GM12864 (cell line): Measurements from ENCODE around the gene SLC25A36.
"Not testable (repeated sequence)": the region's sequence is repeated elsewhere in the genome, so short reads cannot be mapped to it uniquely, and the experiment has no call there.

Experiments
- DNase-seq: peaks from one replicate; pipeline ENCODE4 v3.0.0-alpha.2; 2011; ENCODE audit warnings: low read depth
- H3K4me3 ChIP-seq: 2 replicates; pipeline ENCODE4 v1.5.1; 2011; ENCODE audit warnings: mild to moderate bottlenecking, low read depth, low read length, control low read depth
- TF ChIP-seq, protein P1 (sequence below): IDR thresholded peaks from 2 replicates; pipeline ENCODE4 v1.5.1; 2011; ENCODE audit warnings: low read depth, mild to moderate bottlenecking, moderate library complexity, low read length, control low read depth, inconsistent platforms; ENCODE audit errors: missing control alignments

The SLC25A36 gene

DNA sequence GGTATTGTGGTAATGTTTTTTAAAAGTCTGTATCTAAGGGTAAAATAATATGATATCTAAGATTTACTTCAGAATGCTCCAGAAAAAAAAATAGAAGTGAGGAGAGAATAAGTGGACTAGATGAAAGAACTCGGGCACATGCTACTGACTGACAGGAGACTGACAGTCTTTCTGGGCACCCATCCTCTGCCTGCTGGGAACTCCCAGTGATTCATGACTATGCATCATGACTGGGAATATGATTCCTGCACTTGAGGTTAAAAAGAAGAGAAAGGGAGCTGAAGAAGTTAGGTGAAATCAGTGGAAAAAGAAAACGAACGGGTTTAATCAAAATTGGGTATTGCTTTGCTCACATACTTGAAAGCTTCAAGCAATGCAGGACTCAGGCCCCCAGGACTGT lies 73.8 kb downstream of the SLC25A36 start:
- no peak for DNase-seq
- TF ChIP-seq, protein P1, sequence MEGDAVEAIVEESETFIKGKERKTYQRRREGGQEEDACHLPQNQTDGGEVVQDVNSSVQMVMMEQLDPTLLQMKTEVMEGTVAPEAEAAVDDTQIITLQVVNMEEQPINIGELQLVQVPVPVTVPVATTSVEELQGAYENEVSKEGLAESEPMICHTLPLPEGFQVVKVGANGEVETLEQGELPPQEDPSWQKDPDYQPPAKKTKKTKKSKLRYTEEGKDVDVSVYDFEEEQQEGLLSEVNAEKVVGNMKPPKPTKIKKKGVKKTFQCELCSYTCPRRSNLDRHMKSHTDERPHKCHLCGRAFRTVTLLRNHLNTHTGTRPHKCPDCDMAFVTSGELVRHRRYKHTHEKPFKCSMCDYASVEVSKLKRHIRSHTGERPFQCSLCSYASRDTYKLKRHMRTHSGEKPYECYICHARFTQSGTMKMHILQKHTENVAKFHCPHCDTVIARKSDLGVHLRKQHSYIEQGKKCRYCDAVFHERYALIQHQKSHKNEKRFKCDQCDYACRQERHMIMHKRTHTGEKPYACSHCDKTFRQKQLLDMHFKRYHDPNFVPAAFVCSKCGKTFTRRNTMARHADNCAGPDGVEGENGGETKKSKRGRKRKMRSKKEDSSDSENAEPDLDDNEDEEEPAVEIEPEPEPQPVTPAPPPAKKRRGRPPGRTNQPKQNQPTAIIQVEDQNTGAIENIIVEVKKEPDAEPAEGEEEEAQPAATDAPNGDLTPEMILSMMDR: no peak
- no peak overlapping the region for H3K4me3 ChIP-seq

DNA sequence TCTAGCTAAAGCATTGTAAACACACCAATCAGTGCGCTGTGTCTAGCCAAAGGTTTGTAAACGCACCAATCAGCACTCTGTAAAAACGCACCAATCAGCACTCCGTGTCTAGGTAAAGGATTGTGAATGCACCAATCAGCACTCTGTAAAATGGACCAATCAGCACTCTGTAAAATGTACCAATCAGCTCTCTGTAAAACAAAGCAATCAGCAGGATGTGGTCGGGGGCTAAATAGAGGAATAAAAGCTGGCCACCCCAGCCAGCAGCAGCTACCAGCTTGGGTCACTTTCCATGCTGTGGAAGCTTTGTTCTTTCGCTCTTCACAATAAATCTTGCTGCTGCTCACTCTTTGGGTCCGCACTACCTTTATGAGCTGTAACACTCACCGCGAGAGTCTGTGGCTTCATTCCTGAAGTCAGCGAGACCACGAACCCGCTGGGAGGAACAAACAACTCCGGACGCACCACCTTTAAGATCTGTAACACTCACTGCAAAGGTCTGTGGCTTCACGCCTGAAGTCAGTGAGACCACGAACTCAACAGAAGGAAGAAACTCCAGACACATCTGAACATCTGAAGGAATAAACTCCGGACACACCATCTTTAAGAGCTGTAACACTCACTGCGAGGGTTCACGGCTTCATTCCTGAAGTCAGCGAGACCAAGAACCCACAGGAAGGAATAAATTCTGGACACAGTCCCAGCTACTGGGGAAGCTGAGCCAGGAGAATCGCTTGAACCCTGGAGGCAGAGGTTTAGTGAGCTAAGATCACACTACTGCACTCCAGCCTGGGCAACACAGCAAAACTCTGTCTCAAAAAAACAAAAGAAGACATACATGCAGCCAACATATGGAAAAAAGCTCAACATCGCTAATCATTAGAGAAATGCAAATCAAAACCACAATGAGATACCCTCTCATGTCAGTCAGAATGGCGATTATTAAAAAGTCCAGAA lies 76.0 kb downstream of the SLC25A36 start:
- not testable (repeated sequence) for DNase-seq, H3K4me3 ChIP-seq

DNA sequence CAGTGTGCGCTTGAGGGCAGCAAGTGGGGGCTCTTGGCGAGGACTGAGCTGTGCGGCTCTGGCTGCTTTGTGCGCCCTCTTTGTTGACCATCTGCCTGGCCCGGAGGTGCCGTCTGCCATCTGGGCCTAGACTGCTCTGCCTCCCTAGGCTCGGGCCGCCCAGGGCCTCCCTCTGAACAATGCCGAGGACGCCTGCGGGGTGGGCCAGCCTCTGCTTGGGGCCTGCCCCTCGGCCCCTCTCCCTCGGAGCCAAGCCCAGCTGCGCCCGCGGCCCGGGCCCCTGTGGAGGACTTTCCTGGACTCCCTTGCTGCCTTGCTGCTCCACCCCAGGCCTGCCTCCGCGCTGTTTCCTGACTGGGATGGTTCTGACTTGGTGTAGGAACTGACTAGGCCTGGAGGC lies 77.6 kb downstream of the SLC25A36 start:
- no peak overlapping the region for H3K4me3 ChIP-seq
- DNase-seq: no peak
- TF ChIP-seq, protein P1: no peak

DNA sequence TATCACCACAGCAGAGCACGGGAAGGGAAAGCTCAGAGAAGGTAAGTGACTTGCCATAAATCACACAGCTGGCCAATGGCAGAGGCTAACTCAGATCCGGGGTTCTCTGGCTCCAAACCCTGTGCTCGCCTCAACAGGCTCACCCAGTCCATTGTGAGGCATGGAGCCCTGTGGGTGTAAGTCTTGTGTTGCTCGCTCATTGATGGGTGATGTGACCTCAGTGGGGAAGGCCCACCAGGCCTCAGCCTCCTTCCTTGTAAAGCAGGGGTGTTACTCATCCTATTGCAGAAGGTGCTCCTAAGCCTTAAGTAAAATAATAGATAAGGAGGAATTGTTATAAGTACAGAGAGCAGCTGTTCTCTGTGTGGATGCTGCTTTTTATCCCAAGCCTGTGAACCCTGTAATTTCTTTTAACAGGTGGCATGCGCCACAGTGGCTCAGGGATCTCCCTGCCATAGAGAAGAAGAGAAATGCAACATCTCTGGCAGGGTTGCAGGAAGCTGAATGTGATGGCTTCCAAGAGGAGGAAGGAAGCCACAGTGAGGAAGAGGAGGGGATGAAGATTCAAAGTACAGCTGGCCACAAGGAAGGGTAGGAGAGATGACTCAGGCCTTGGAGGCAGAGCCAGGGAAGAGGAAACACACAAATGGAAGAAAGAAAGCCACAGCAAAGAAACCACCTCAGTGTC lies 78.7 kb downstream of the SLC25A36 start:
- no peak for DNase-seq
- H3K4me3 ChIP-seq: no peak overlapping the region
- TF ChIP-seq, protein P1: no peak

DNA sequence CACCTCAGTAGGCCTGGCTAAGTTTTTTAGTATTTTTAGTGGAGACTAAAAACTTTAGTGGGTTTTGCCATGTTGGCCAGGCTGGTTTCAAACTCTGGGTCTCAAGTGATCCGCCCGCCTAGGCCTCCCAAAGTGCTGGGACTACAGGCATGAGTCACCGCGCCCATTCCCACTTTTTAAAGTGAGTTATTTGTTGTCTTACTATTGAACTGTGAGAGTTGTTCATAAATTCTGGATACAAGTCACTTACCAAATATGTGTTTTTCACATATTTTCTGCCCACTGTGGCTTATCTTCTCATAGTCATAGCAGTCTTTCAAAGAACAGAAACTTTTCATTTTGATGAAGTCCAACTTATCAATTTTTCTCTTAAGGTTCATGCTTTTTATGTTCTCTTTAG lies 79.6 kb downstream of the SLC25A36 start:
- TF ChIP-seq, protein P1: no peak
- DNase-seq: no peak
- H3K4me3 ChIP-seq: no peak overlapping the region
